H1 (cell line): ENCODE data around the gene SORCS3. TPM values are rescaled to one million over a fixed set of nuclear protein-coding genes. Genes with fewer than 3 reads are reported as not detected.

Source experiments
- CTCF ChIA-PET: fragments of 300-600 bp; sonication (Branson Sonifier 250); formaldehyde crosslinking; loops from one replicate; lab custom pipeline; 2021; ENCODE audit not compliant: partially characterized antibody; lab: Charles Lee
- POLR2A ChIA-PET: fragments of 300-600 bp; sonication (Branson Sonifier 250); formaldehyde crosslinking; loops from one replicate; lab custom pipeline; 2021; ENCODE audit warnings: inconsistent platforms; ENCODE audit not compliant: partially characterized antibody; lab: Charles Lee
- DNase-seq, 2 experiments: peaks; one replicate each; pipeline versions ENCODE4 v3.0.0 to v3.0.0-alpha.2; 2010 to 2022; ENCODE audit warnings: low spot score in 2 of 2, low read depth in 1 of 2, mixed read lengths in 1 of 2
- FAIRE-seq: peaks from 2 replicates; lab custom pipeline; 2011; peaks lifted over from hg19 to GRCh38; lab: Jason Lieb, UNC
- H2AFZ ChIP-seq: 2 replicates; pipeline ENCODE4 v1.8.1; 2012; ENCODE audit warnings: low read length, inconsistent platforms
- H2AK5ac ChIP-seq: 2 replicates; pipeline ENCODE4 v1.6.1; 2013; ENCODE audit warnings: low read depth, low read length
- H2BK120ac ChIP-seq: replicated peaks from 2 replicates; pipeline ENCODE3; 2013; ENCODE audit warnings: low read depth, low read length, inconsistent platforms
- H2BK12ac ChIP-seq: 2 replicates; pipeline ENCODE4 v1.6.1; 2013; ENCODE audit warnings: low read depth, low read length
- H2BK15ac ChIP-seq: 2 replicates; pipeline ENCODE4 v1.6.1; 2013; ENCODE audit warnings: low read length
- H2BK20ac ChIP-seq: 2 replicates; pipeline ENCODE4 v1.6.1; 2013; ENCODE audit warnings: low read length
- H2BK5ac ChIP-seq: 2 replicates; pipeline ENCODE4 v1.6.1; 2013; ENCODE audit warnings: low read depth, low read length
- H3K14ac ChIP-seq: 2 replicates; pipeline ENCODE4 v1.6.1; 2013; ENCODE audit warnings: inconsistent platforms; ENCODE audit not compliant: insufficient read length
- H3K18ac ChIP-seq: 2 replicates; pipeline ENCODE4 v1.6.1; 2013; ENCODE audit warnings: low read length; ENCODE audit errors: extremely low read depth
- H3K23ac ChIP-seq: 2 replicates; pipeline ENCODE4 v1.6.1; 2013; ENCODE audit warnings: inconsistent platforms; ENCODE audit not compliant: insufficient read length
- H3K23me2 ChIP-seq: 2 replicates; pipeline ENCODE4 v1.6.1; 2013; ENCODE audit warnings: low read depth, low read length
- H3K27ac ChIP-seq: 2 replicates; pipeline ENCODE4 v1.6.1; 2011; ENCODE audit warnings: low read depth, low read length, inconsistent platforms
- H3K27me3 ChIP-seq, 4 experiments: replicated peaks in 1 of 4; 1 replicate in 1 of 4; 2 replicates in 3 of 4; pipeline versions ENCODE4 v1.6.1 to v1.8.1; 2011 to 2013; ENCODE audit warnings: low read length in 3 of 4, mild to moderate bottlenecking in 3 of 4, inconsistent platforms in 2 of 4, mixed read lengths in 2 of 4, moderate library complexity in 1 of 4; ENCODE audit not compliant: control insufficient read depth in 3 of 4, insufficient read depth in 3 of 4; ENCODE audit errors: extremely low read depth in 1 of 4
- H3K36me3 ChIP-seq, 4 experiments: 2 replicates each; pipeline versions ENCODE4 v1.6.1 to v1.8.1; 2011 to 2013; ENCODE audit warnings: mild to moderate bottlenecking in 4 of 4, low read length in 3 of 4, moderate library complexity in 2 of 4, control low read depth in 1 of 4, inconsistent platforms in 1 of 4; ENCODE audit not compliant: insufficient read depth in 4 of 4, control insufficient read depth in 2 of 4
- H3K4ac ChIP-seq: replicated peaks from 2 replicates; pipeline ENCODE3; 2013; ENCODE audit warnings: low read length, low read depth, mixed read lengths, inconsistent platforms; ENCODE audit not compliant: insufficient read length
- H3K4me1 ChIP-seq, 4 experiments: replicated peaks in 1 of 4; 1 replicate in 1 of 4; 2 replicates in 3 of 4; pipeline versions ENCODE4 v1.6.1 to v1.8.1; 2011 to 2013; ENCODE audit warnings: low read length in 3 of 4, inconsistent platforms in 2 of 4, mixed read lengths in 1 of 4; ENCODE audit not compliant: insufficient read depth in 4 of 4, control insufficient read depth in 3 of 4
- H3K4me2 ChIP-seq, 2 experiments: 2 replicates each; pipeline versions ENCODE4 v1.6.1 to v1.8.1; 2011 to 2013; ENCODE audit warnings: low read depth in 2 of 2, low read length in 2 of 2, control low read depth in 1 of 2, inconsistent platforms in 1 of 2, mild to moderate bottlenecking in 1 of 2; ENCODE audit not compliant: insufficient read depth in 1 of 2
- H3K4me3 ChIP-seq, 4 experiments: fragments of 200-600, 300-600 bp in 1 of 4; sonication (generic), shearing (Covaris generic), sonication (Bioruptor Twin) in 1 of 4; 2 replicates each; pipeline versions ENCODE4 v1.5.1 to v1.8.1; 2011 to 2016; ENCODE audit warnings: low read length in 4 of 4, low read depth in 3 of 4, control low read depth in 2 of 4, inconsistent platforms in 2 of 4, mild to moderate bottlenecking in 2 of 4, mixed read lengths in 1 of 4, moderate library complexity in 1 of 4; ENCODE audit not compliant: insufficient read depth in 2 of 4; ENCODE audit errors: extremely low read depth in 1 of 4
- H3K56ac ChIP-seq: replicated peaks from 2 replicates; pipeline ENCODE3; 2013; ENCODE audit warnings: low read depth, mild to moderate bottlenecking, mixed read lengths, low read length, inconsistent platforms; ENCODE audit not compliant: insufficient read length
- H3K79me1 ChIP-seq: 2 replicates; pipeline ENCODE4 v1.6.1; 2013; ENCODE audit warnings: low read depth, low read length, control low read depth
- H3K79me2 ChIP-seq, 2 experiments: 2 replicates each; pipeline versions ENCODE4 v1.6.1 to v1.8.1; 2012 to 2013; ENCODE audit warnings: low read length in 2 of 2, mild to moderate bottlenecking in 2 of 2, inconsistent platforms in 1 of 2; ENCODE audit not compliant: insufficient read depth in 2 of 2, control insufficient read depth in 1 of 2
- H3K9ac ChIP-seq, 4 experiments: replicated peaks in 1 of 4; 1 replicate in 1 of 4; 2 replicates in 3 of 4; pipeline versions ENCODE4 v1.6.1 to v1.8.1; 2011 to 2013; ENCODE audit warnings: low read depth in 3 of 4, low read length in 3 of 4, control low read depth in 2 of 4, mild to moderate bottlenecking in 2 of 4, moderate library complexity in 2 of 4, inconsistent platforms in 1 of 4; ENCODE audit errors: extremely low read depth in 1 of 4
- H3K9me3 ChIP-seq, 2 experiments: 2 replicates each; pipeline versions ENCODE4 v1.6.1 to v1.8.1; 2012 to 2013; ENCODE audit warnings: mild to moderate bottlenecking in 2 of 2, moderate library complexity in 2 of 2, control low read depth in 1 of 2, inconsistent platforms in 1 of 2, low read depth in 1 of 2, low read length in 1 of 2, mixed read lengths in 1 of 2; ENCODE audit not compliant: insufficient read depth in 2 of 2
- H4K20me1 ChIP-seq, 2 experiments: replicated peaks in 1 of 2; 2 replicates each; pipeline versions ENCODE3 to v1.8.1; 2011 to 2013; ENCODE audit warnings: inconsistent platforms in 2 of 2, low read length in 2 of 2, mild to moderate bottlenecking in 1 of 2; ENCODE audit not compliant: insufficient read depth in 2 of 2, control insufficient read depth in 1 of 2
- H4K5ac ChIP-seq: 2 replicates; pipeline ENCODE4 v1.6.1; 2013; ENCODE audit warnings: low read length, low read depth, mixed read lengths, inconsistent platforms; ENCODE audit not compliant: insufficient read length
- H4K8ac ChIP-seq: 2 replicates; pipeline ENCODE4 v1.8.0; 2013; ENCODE audit warnings: mild to moderate bottlenecking, moderate library complexity, low read length, inconsistent platforms; ENCODE audit not compliant: insufficient read depth; ENCODE audit errors: extremely low read depth
- H4K91ac ChIP-seq: replicated peaks from 2 replicates; pipeline ENCODE3; 2013; ENCODE audit warnings: low read length, mixed read lengths, inconsistent platforms; ENCODE audit not compliant: insufficient read length
- CEBPB ChIP-seq: IDR thresholded peaks from 2 replicates; pipeline ENCODE4 v1.6.1; 2012; ENCODE audit warnings: low read depth, low read length
- MAFK ChIP-seq: IDR thresholded peaks from 2 replicates; pipeline ENCODE4 v1.6.1; 2012; ENCODE audit warnings: low read depth, mild to moderate bottlenecking, improper control_type of control experiment, low read length
- SIN3A ChIP-seq, 2 experiments: IDR thresholded peaks in 1 of 2; conservative IDR thresholded peaks in 1 of 2; 2 replicates each; pipeline ENCODE4 v1.6.1; 2011 to 2012; ENCODE audit warnings: low read length in 2 of 2, improper control_type of control experiment in 1 of 2, low read depth in 1 of 2, mild to moderate bottlenecking in 1 of 2
- TEAD4 ChIP-seq: IDR thresholded peaks from 2 replicates; pipeline ENCODE4 v1.6.1; 2012; ENCODE audit warnings: low read depth, low read length, inconsistent platforms, mixed read lengths
- WGBS, 2 experiments: shearing (Covaris generic) in 1 of 2; methylation state at CpG; one replicate each; pipeline versions ENCODE4 v1.1.6 to v1.1.7; 2013 to 2015; ENCODE audit warnings: low lambda C conversion rate in 2 of 2, mixed read lengths in 2 of 2, inconsistent platforms in 1 of 2, low coverage in 1 of 2, missing lambda C conversion rate in 1 of 2; ENCODE audit not compliant: insufficient replicate concordance in 2 of 2, insufficient coverage in 1 of 2, insufficient read length in 1 of 2; ENCODE audit errors: extremely low coverage in 1 of 2, missing lambda C conversion rate in 1 of 2; 5-methylcytosine and 5-hydroxymethylcytosine counted together
- polyA plus RNA-seq, 7 experiments: library from polyadenylated mRNA; depleted of rRNA in 3 of 7; stranded (reverse) in 5 of 7; unstranded in 2 of 7; fragments of >200 nt in 5 of 7; fragments of 200-250 nt in 2 of 7; gene quantifications; 1 replicate in 5 of 7; 2 replicates in 1 of 7; 4 replicates in 1 of 7; pipeline versions ENCODE4 v1.2.1 to v1.2.3, GENCODE V29; 2011 to 2013; ENCODE audit warnings: missing spikeins in 2 of 7, mixed read lengths in 2 of 7
- total RNA-seq: library from RNA; stranded (reverse); fragmentation: NEBNext Ultra II Directional; extraction: Animal tissue kit (Norgen Biotek cat#: 25700); gene quantifications from 2 replicates; pipeline ENCODE4 v1.2.1, GENCODE V29; 2021
- TF ChIP-seq, protein P1 (sequence below): IDR thresholded peaks from 2 replicates; pipeline ENCODE4 v1.6.1; 2011; ENCODE audit warnings: low read length, improper control_type of control experiment

The SORCS3 gene
- total and polyA plus RNA-seq, 2 of the 8 experiments (the other 6 are each of a cell fraction or from before 2014, with no cell fraction given), result 0.26 to 0.88 TPM

DNA sequence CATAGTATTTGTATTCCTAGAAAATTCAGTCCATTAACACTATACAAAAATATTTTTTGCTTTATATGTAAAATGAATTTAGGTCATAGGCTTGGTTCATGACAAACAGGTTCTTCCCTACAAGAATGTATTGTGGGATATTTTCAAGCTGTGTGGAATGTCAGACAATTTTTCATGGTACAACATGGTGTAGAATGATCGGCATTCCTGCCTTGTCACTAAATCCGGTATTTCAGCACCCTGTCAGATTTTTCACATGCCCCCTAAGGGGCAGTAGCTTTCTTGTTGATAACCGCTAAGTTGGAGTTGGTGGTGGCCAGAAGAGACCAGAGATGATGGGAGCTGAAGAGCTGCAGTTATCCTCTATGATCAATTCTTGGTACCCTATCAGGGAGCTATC, 154.3 kb downstream of the SORCS3 start:
- Histone ChIP-seq H3K4me2 (no peak overlapping the region), H4K91ac (no peak overlapping the region), H3K23ac (no peak overlapping the region), H2AFZ (no peak overlapping the region), H3K56ac (no peak overlapping the region), H3K18ac (no peak overlapping the region), H3K9me3 (no peaks in the 10 kb centered on the region), H2AK5ac (no peak overlapping the region), H2BK5ac (no peak overlapping the region), H3K9ac (no peak overlapping the region), H3K23me2 (no peaks in the 10 kb centered on the region; the same call in 1 of the 2 replicates), H3K4me1 (no peaks in the 10 kb centered on the region; a peak in 1 of 7 replicates), H3K14ac (no peak overlapping the region), H3K27me3 (no peaks in the 10 kb centered on the region), H3K36me3 (no peaks in the 10 kb centered on the region), H2BK15ac (no peak overlapping the region), H4K8ac (no peak overlapping the region), H3K27ac (no peak overlapping the region), H3K4me3 (no peak overlapping the region), H2BK120ac (no peak overlapping the region), H2BK12ac (no peak overlapping the region), H3K79me1 (no peaks in the 10 kb centered on the region), H3K4ac (no peak overlapping the region), H3K79me2 (no peaks in the 10 kb centered on the region), H4K5ac (no peak overlapping the region), H4K20me1 (no peaks in the 10 kb centered on the region), H2BK20ac (no peak overlapping the region)
- CTCF ChIA-PET, result interaction anchor here (1.0 to 1.2 kb wide), 2 partner anchors 19 to 41 kb away, joined by 4 read pairs; no protein-coding TSS in a partner anchor
- no peak for FAIRE-seq
- DNase-seq, result no peak
- POLR2A ChIA-PET, result no interaction called here
- 94% methylated on average over 3 of the region's 3 CpGs; no CpG with 5 or more reads in 1 of the 2 experiments for WGBS, 2 experiments
- TF ChIP-seq CEBPB, result no peak
- TF ChIP-seq MAFK, result no peak
- no peak for TF ChIP-seq SIN3A (conservative IDR thresholded peaks at IDR 0.05 in 1 of 2, IDR thresholded peaks at IDR 0.05 in 1 of 2; ENCODE audit: low read depth in 1 of 2, low read length in 2 of 2)
- TF ChIP-seq, protein P1, sequence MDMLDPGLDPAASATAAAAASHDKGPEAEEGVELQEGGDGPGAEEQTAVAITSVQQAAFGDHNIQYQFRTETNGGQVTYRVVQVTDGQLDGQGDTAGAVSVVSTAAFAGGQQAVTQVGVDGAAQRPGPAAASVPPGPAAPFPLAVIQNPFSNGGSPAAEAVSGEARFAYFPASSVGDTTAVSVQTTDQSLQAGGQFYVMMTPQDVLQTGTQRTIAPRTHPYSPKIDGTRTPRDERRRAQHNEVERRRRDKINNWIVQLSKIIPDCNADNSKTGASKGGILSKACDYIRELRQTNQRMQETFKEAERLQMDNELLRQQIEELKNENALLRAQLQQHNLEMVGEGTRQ, result no peak
- TF ChIP-seq TEAD4, result no peak
